Measurements from ENCODE around the gene MGLL.

MGLL gene

DNA sequence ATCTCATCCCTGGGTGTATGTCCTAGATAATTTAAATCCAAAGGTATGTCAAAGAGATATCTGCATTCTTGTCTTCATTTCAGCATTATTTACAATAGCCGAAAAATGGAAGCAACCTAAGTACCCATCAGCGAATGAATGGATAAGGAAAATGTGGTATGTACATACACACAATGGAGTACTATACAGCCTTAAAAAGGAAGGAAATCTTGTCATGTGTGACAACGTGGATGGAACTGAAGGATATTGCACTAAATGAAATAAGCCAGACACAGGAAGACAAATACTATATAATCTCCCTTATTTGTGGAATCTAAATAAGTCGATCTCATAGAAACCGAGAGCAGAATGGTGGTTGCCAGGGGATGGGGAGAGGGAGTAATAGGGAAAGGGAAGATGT is 16.8 kb upstream of the MGLL start:
- Histone ChIP-seq H3K4me3 (ENCODE audit: low read depth in 1 of 5, low read length in 5 of 5) (no peak overlapping the region), H3K4me1 (ENCODE audit: control insufficient read depth in 5 of 5, insufficient read depth in 5 of 5, low read length in 5 of 5) (no peaks in the 10 kb centered on the region), H3K27ac (ENCODE audit: low read depth, low read length) (no peak overlapping the region), H3K36me3 (ENCODE audit: control insufficient read depth in 5 of 5, insufficient read depth in 5 of 5, low read length in 5 of 5) (no peaks in the 10 kb centered on the region), H3K27me3 (ENCODE audit: control insufficient read depth in 5 of 5, insufficient read depth in 4 of 5, low read length in 5 of 5) (no peaks in the 10 kb centered on the region), H3K9me3 (ENCODE audit: control insufficient read depth in 5 of 5, low read length in 5 of 5) (no peaks in the 10 kb centered on the region), H3K9ac (ENCODE audit: low read length in 5 of 5) (no peak overlapping the region)

DNA sequence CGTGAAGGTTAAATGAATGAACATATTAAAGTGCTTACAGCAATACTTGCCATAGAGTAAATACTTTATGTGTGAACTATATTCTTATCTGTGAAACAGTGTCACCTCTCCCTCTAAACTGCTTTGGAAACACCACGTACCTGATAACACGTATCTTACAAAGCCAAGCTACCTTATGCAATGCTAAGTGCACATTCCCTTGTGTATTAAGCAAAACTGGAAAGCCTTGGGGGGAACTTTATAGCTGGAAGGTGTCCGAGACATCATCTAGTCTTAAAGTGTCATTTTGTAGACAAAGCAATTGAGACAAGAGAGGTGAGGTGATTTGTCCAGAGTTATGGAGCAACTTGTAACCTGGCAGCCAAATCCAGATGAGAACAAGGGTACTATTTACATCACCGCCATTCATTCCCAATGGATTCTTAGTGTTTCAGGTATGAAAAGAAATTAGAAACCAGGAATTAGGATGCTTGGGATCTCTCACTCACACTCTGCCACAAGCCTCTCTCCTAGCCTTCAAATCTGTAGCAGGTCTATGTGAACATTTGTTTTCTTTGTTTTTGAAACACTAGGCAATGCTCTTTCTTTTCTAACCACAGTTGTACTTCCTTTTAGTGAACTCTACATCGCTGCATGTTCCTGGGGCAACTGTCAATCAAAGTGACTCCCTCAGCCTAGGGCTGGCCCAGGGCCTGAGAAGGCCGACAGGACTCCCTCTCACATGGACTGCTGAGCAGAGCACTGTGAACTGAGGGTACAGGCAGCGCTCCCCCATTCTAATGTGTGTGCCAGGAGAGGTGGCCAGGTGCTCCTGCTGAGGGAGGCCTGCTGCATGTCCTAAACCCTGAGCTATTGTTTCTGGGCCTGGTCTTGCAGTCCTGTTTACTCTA is 13.9 kb upstream of the MGLL start:
- Histone ChIP-seq H3K9me3 (ENCODE audit: control insufficient read depth in 5 of 5, low read length in 5 of 5) (no peaks in the 10 kb centered on the region), H3K4me3 (ENCODE audit: low read depth in 1 of 5, low read length in 5 of 5) (no peak overlapping the region), H3K27ac (ENCODE audit: low read depth, low read length) (no peak overlapping the region), H3K9ac (ENCODE audit: low read length in 5 of 5) (no peak overlapping the region), H3K4me1 (ENCODE audit: control insufficient read depth in 5 of 5, insufficient read depth in 5 of 5, low read length in 5 of 5) (peaks cover 0 to 5% (median 4%) of the 10 kb centered on the region in 5 donors), H3K27me3 (ENCODE audit: control insufficient read depth in 5 of 5, insufficient read depth in 4 of 5, low read length in 5 of 5) (no peaks in the 10 kb centered on the region), H3K36me3 (ENCODE audit: control insufficient read depth in 5 of 5, insufficient read depth in 5 of 5, low read length in 5 of 5) (no peaks in the 10 kb centered on the region)

DNA sequence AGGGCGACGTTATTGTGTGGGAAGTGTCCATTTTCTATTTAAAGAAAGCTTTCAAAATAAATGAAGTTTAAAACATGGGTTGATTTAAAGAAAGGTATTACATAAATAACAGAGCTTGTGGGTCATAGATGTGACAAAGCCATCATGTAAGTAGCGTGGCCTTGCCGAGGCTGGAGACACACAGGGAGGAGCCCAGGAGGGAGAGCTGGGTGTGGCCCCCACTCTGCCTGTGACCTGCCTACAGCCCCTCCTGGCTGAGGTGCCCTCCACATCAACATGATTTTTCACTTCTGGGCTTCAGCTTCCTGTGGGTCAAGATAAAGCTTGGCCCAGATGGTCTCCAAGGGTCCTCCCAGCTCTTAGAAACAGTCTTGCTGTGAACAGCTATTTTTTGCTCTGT is 12.5 kb upstream of the MGLL start:
- no peaks in the 10 kb centered on the region for H3K27me3 ChIP-seq (ENCODE audit: control insufficient read depth in 5 of 5, insufficient read depth in 4 of 5, low read length in 5 of 5)
- H3K4me3 ChIP-seq (ENCODE audit: low read depth in 1 of 5, low read length in 5 of 5): no peak overlapping the region
- peaks cover 0 to 5% (median 4%) of the 10 kb centered on the region in 5 donors for H3K4me1 ChIP-seq (ENCODE audit: control insufficient read depth in 5 of 5, insufficient read depth in 5 of 5, low read length in 5 of 5)
- no peak overlapping the region for H3K27ac ChIP-seq (ENCODE audit: low read depth, low read length)
- no peaks in the 10 kb centered on the region for H3K36me3 ChIP-seq (ENCODE audit: control insufficient read depth in 5 of 5, insufficient read depth in 5 of 5, low read length in 5 of 5)
- no peak overlapping the region for H3K9ac ChIP-seq (ENCODE audit: low read length in 5 of 5)
- H3K9me3 ChIP-seq (ENCODE audit: control insufficient read depth in 5 of 5, low read length in 5 of 5): peaks cover 0 to 6% (median 0%) of the 10 kb centered on the region in 5 donors

- Histone ChIP-seq H3K9me3 (ENCODE audit: control insufficient read depth in 5 of 5, low read length in 5 of 5) (peaks cover 0 to 9% (median 0%) of the 10 kb centered on the region in 5 donors), H3K4me1 (ENCODE audit: control insufficient read depth in 5 of 5, insufficient read depth in 5 of 5, low read length in 5 of 5) (peaks cover 0 to 5% (median 4%) of the 10 kb centered on the region in 5 donors), H3K27ac (ENCODE audit: low read depth, low read length) (no peak overlapping the region), H3K9ac (ENCODE audit: low read length in 5 of 5) (no peak overlapping the region), H3K27me3 (ENCODE audit: control insufficient read depth in 5 of 5, insufficient read depth in 4 of 5, low read length in 5 of 5) (no peaks in the 10 kb centered on the region), H3K36me3 (ENCODE audit: control insufficient read depth in 5 of 5, insufficient read depth in 5 of 5, low read length in 5 of 5) (no peaks in the 10 kb centered on the region), H3K4me3 (ENCODE audit: low read depth in 1 of 5, low read length in 5 of 5) (no peak overlapping the region)
Observed at GRCh38 chr3:127833281-127834032, 11.1 kb upstream of the MGLL start.

- Histone ChIP-seq H3K9me3 (ENCODE audit: control insufficient read depth in 5 of 5, low read length in 5 of 5) (peaks cover 0 to 9% (median 3%) of the 10 kb centered on the region in 5 donors), H3K27me3 (ENCODE audit: control insufficient read depth in 5 of 5, insufficient read depth in 4 of 5, low read length in 5 of 5) (no peaks in the 10 kb centered on the region), H3K4me1 (ENCODE audit: control insufficient read depth in 5 of 5, insufficient read depth in 5 of 5, low read length in 5 of 5) (peaks cover 0 to 5% (median 4%) of the 10 kb centered on the region in 5 donors), H3K27ac (ENCODE audit: low read depth, low read length) (no peak overlapping the region), H3K9ac (ENCODE audit: low read length in 5 of 5) (no peak overlapping the region), H3K4me3 (ENCODE audit: low read depth in 1 of 5, low read length in 5 of 5) (no peak overlapping the region), H3K36me3 (ENCODE audit: control insufficient read depth in 5 of 5, insufficient read depth in 5 of 5, low read length in 5 of 5) (no peaks in the 10 kb centered on the region)
Observed at GRCh38 chr3:127831723-127832172, 9.4 kb upstream of the MGLL start.

DNA sequence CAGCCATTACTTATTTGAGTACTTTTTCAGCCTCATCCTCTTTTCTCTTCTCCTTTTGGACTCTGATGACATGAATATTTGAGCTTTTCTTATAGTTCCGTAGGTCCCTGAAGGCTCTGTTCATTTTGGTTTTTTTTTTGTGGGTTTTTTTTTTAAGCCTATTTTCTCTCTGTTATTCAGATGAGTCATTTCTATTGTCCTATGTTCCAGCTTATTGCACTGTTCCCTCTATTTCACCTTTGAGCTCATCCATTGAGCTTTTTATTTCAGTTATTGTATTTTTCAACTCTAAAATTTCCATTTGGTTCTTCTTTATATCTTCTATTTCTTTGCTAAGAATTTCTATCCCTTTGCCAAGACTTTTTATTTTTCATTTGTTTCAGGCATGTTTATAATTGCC is 7.2 kb upstream of the MGLL start:
- H3K9ac ChIP-seq (ENCODE audit: low read length in 5 of 5): no peak overlapping the region
- H3K9me3 ChIP-seq (ENCODE audit: control insufficient read depth in 5 of 5, low read length in 5 of 5): peaks cover 0 to 9% (median 3%) of the 10 kb centered on the region in 5 donors
- no peak overlapping the region for H3K27ac ChIP-seq (ENCODE audit: low read depth, low read length)
- peaks cover 0 to 14% (median 5%) of the 10 kb centered on the region in 5 donors for H3K4me1 ChIP-seq (ENCODE audit: control insufficient read depth in 5 of 5, insufficient read depth in 5 of 5, low read length in 5 of 5)
- no peaks in the 10 kb centered on the region for H3K27me3 ChIP-seq (ENCODE audit: control insufficient read depth in 5 of 5, insufficient read depth in 4 of 5, low read length in 5 of 5)
- H3K36me3 ChIP-seq (ENCODE audit: control insufficient read depth in 5 of 5, insufficient read depth in 5 of 5, low read length in 5 of 5): no peaks in the 10 kb centered on the region
- no peak overlapping the region for H3K4me3 ChIP-seq (ENCODE audit: low read depth in 1 of 5, low read length in 5 of 5)

DNA sequence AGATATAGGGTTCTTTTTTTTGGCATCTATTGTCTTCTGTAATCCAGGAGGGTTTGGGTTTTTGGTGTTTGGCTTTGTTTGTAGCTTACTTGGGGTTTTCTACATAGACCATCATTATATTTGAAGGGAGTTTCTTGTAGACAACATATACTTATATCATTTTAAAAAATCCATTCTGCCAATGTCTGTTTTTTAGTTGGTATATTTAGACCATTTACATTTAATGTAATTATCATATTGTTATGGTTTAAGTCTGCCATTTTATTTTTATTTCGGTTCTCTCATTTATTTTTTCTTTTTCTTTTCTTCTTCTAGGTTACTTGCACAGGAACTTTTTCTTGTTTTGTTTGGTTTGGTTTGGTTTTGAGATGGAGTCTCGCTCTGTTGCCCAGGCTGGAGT is 5.5 kb upstream of the MGLL start:
- Histone ChIP-seq H3K36me3 (ENCODE audit: control insufficient read depth in 5 of 5, insufficient read depth in 5 of 5, low read length in 5 of 5) (no peaks in the 10 kb centered on the region), H3K27me3 (ENCODE audit: control insufficient read depth in 5 of 5, insufficient read depth in 4 of 5, low read length in 5 of 5) (no peaks in the 10 kb centered on the region), H3K27ac (ENCODE audit: low read depth, low read length) (no peak overlapping the region), H3K4me3 (ENCODE audit: low read depth in 1 of 5, low read length in 5 of 5) (no peak overlapping the region), H3K9me3 (ENCODE audit: control insufficient read depth in 5 of 5, low read length in 5 of 5) (peaks cover 0 to 9% (median 3%) of the 10 kb centered on the region in 5 donors), H3K9ac (ENCODE audit: low read length in 5 of 5) (no peak overlapping the region), H3K4me1 (ENCODE audit: control insufficient read depth in 5 of 5, insufficient read depth in 5 of 5, low read length in 5 of 5) (peaks cover 2 to 23% (median 11%) of the 10 kb centered on the region in 5 donors)

DNA sequence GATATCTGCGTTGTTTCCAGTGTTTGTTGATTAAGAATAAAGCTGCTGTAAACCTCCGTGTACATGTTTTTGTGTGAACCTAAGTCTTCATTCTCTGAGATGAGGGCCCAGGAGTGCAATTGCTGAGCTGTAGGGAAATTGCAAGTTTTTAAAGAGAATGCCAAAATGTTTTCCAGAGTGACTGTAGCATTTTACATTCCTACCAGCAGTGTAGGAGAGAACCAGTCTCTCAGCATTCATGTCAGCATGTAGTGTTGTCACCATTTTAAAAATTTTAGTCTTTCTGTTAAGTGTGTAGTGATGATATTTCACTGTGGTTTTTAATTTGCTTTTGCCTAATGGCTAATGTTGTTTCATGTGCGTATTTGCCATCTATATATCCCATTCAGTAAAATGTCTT is 3.4 kb upstream of the MGLL start:
- H3K27ac ChIP-seq (ENCODE audit: low read depth, low read length): peak overlapping the region; percentile 0
- peaks cover 7 to 37% (median 30%) of the 10 kb centered on the region in 5 donors for H3K4me1 ChIP-seq (ENCODE audit: control insufficient read depth in 5 of 5, insufficient read depth in 5 of 5, low read length in 5 of 5)
- H3K27me3 ChIP-seq (ENCODE audit: control insufficient read depth in 5 of 5, insufficient read depth in 4 of 5, low read length in 5 of 5): no peaks in the 10 kb centered on the region
- peaks cover 0 to 3% (median 0%) of the 10 kb centered on the region in 5 donors for H3K36me3 ChIP-seq (ENCODE audit: control insufficient read depth in 5 of 5, insufficient read depth in 5 of 5, low read length in 5 of 5)
- H3K9me3 ChIP-seq (ENCODE audit: control insufficient read depth in 5 of 5, low read length in 5 of 5): peaks cover 0 to 9% (median 3%) of the 10 kb centered on the region in 5 donors
- H3K4me3 ChIP-seq (ENCODE audit: low read depth in 1 of 5, low read length in 5 of 5): no peak overlapping the region
- no peak overlapping the region for H3K9ac ChIP-seq (ENCODE audit: low read length in 5 of 5)

DNA sequence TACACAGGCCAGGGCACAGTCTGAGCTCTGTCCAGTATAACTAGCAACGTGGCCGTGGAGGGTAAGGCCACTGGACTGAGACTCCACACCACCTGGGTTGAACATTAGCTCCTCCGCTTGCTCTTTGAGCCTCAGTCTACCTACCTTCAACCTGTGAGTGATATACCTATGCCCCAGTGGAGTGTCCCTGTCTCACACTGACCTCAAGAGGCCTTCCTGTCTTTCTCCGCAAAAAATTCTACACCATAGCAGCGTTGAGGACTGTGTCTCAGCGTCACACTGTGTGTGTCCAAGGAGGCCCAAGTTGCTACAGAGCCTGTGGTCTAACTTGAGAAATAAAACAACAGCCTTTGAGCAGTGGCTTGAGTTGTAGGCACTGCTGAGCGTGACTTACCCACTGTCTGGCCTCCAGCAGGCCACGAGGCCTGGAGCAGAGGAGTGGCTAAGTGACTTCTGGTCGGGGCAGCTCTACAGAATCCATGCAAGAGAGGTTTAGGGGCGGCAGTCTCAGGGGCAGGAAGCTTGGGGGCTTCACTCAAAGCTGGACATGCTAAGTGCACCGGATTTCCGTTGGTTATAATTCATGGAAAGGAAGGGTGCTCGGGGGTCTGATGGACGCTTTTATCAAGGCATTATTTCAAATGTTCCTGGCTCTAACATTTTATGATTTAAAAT is 2.0 kb upstream of the MGLL start:
- Histone ChIP-seq H3K9me3 (ENCODE audit: control insufficient read depth in 5 of 5, low read length in 5 of 5) (peaks cover 0 to 5% (median 0%) of the 10 kb centered on the region in 5 donors), H3K27ac (ENCODE audit: low read depth, low read length) (peak overlapping the region; percentile 61), H3K36me3 (ENCODE audit: control insufficient read depth in 5 of 5, insufficient read depth in 5 of 5, low read length in 5 of 5) (peaks cover 0 to 10% (median 4%) of the 10 kb centered on the region in 5 donors), H3K9ac (ENCODE audit: low read length in 5 of 5) (no peak overlapping the region), H3K27me3 (ENCODE audit: control insufficient read depth in 5 of 5, insufficient read depth in 4 of 5, low read length in 5 of 5) (no peaks in the 10 kb centered on the region), H3K4me1 (ENCODE audit: control insufficient read depth in 5 of 5, insufficient read depth in 5 of 5, low read length in 5 of 5) (peaks cover 7 to 52% (median 45%) of the 10 kb centered on the region in 5 donors), H3K4me3 (ENCODE audit: low read depth in 1 of 5, low read length in 5 of 5) (no peak overlapping the region)

Data from subcutaneous abdominal adipose tissue (tissue), 5 donors.